Gastroesophageal sphincter (tissue), 4 donors: ENCODE data around the gene TDRD10. TPM values are rescaled to one million over a fixed set of nuclear protein-coding genes. Genes with fewer than 3 reads are reported as not detected.

Experiments used
- ATAC-seq: fragments of 150-250 bp; one replicate; pipeline ENCODE4 v1.9.1; 2016; ENCODE audit warnings: mild to moderate bottlenecking, moderate library complexity
- H3K27ac ChIP-seq, 4 donors: fragments of 200-600 bp; sonication (generic) in 3 of 4; 1 replicate in 3 of 4; 2 replicates in 1 of 4; pipeline ENCODE4 v1.5.1; 2016 to 2019
- H3K27me3 ChIP-seq: fragments of 200-600 bp; sonication (generic); one replicate; pipeline ENCODE4 v1.5.1; 2019
- H3K36me3 ChIP-seq, 2 donors: fragments of 200-600 bp; sonication (generic); one replicate each; pipeline ENCODE4 v1.5.1; 2019; ENCODE audit warnings: control low read depth in 1 of 2
- H3K4me1 ChIP-seq, 3 donors: fragments of 200-600 bp; sonication (generic); 1 replicate in 2 of 3; 2 replicates in 1 of 3; pipeline ENCODE4 v1.5.1; 2016 to 2019; ENCODE audit warnings: control low read depth in 2 of 3
- H3K4me3 ChIP-seq, 2 donors: fragments of 200-600 bp; sonication (generic); one replicate each; pipeline ENCODE4 v1.5.1; 2019; ENCODE audit warnings: mild to moderate bottlenecking in 1 of 2, moderate library complexity in 1 of 2
- H3K9me3 ChIP-seq, 3 donors: fragments of 200-600 bp; sonication (generic); one replicate each; pipeline ENCODE4 v1.5.1; 2017 to 2019; ENCODE audit warnings: control low read depth in 2 of 3
- CTCF ChIP-seq, 4 experiments: fragments of 200-600 bp in 2 of 4; fragments of 450-650 bp in 2 of 4; sonication (generic) in 1 of 4; IDR thresholded peaks; one replicate each; pipeline ENCODE4 v1.5.1; 2017 to 2019; ENCODE audit warnings: antibody characterized with exemption in 4 of 4, mild to moderate bottlenecking in 2 of 4, moderate library complexity in 2 of 4
- EP300 ChIP-seq: sonication (generic); formaldehyde crosslinking; IDR thresholded peaks from one replicate; pipeline ENCODE4 v1.6.1; 2017; ENCODE audit warnings: antibody characterized with exemption, mild to moderate bottlenecking
- POLR2A ChIP-seq, 2 donors: fragments of 450-650 bp; IDR thresholded peaks; one replicate each; pipeline ENCODE4 v1.6.1; 2017; ENCODE audit warnings: antibody characterized with exemption in 2 of 2, mild to moderate bottlenecking in 2 of 2, moderate library complexity in 1 of 2
- POLR2AphosphoS5 ChIP-seq: sonication (generic); formaldehyde crosslinking; IDR thresholded peaks from one replicate; pipeline ENCODE4 v1.6.1; 2017; ENCODE audit warnings: antibody characterized with exemption
- WGBS, 2 donors: methylation state at CpG; one replicate each; pipeline ENCODE4 v1.1.5; 2018; ENCODE audit warnings: low coverage in 1 of 2; 5-methylcytosine and 5-hydroxymethylcytosine counted together
- total RNA-seq, 4 donors: library from RNA; depleted of rRNA; stranded (reverse); fragments of >200 nt; gene quantifications; one replicate each; pipeline ENCODE4 v1.1.0, GENCODE V29; 2016

Gene TDRD10
- total RNA-seq, 4 donors from 2014 or later = 1.4 to 3.3 (median 2.8) TPM

- H3K4me1 ChIP-seq = peaks cover 4 to 51% (median 7%) of the 10 kb centered on the region in 3 donors
- H3K27ac ChIP-seq = no peak overlapping the region
- ATAC-seq = no peak
- 88 to 100% methylated on average over 2 of the region's 2 CpGs for WGBS, 2 donors
- H3K4me3 ChIP-seq = no peak overlapping the region
- no peaks in the 10 kb centered on the region for H3K9me3 ChIP-seq
- TF ChIP-seq EP300 (no peak), POLR2AphosphoS5 (no peak), CTCF (IDR thresholded peaks at IDR 0.05) (no peak), POLR2A (IDR thresholded peaks at IDR 0.05) (no peak)
- H3K36me3 ChIP-seq = peaks cover 0 to 14% of the 10 kb centered on the region in 2 donors
- H3K27me3 ChIP-seq = no peaks in the 10 kb centered on the region
These were observed 30.7 kb upstream of the TDRD10 start for GRCh38 chr1:154471304-154471703.

- H3K4me1 ChIP-seq = peaks cover 0 to 30% (median 0%) of the 10 kb centered on the region in 3 donors
- WGBS, 2 donors = 43 to 75% methylated on average over 2 of the region's 3 CpGs
- H3K36me3 ChIP-seq = peaks cover 0 to 4% of the 10 kb centered on the region in 2 donors
- H3K27ac ChIP-seq = peak overlapping the region in 3 of 4 donors; percentile 30 to 35 (median 35)
- no peaks in the 10 kb centered on the region for H3K27me3 ChIP-seq
- H3K4me3 ChIP-seq = no peak overlapping the region
- H3K9me3 ChIP-seq = no peaks in the 10 kb centered on the region
- no peak for ATAC-seq
- no peak for TF ChIP-seq EP300
- TF ChIP-seq POLR2A (IDR thresholded peaks at IDR 0.05) = no peak
- no peak for TF ChIP-seq CTCF (IDR thresholded peaks at IDR 0.05)
- TF ChIP-seq POLR2AphosphoS5 = no peak
These were observed 27.2 kb upstream of the TDRD10 start for GRCh38 chr1:154474802-154475201.

- no peaks in the 10 kb centered on the region for H3K36me3 ChIP-seq
- peaks cover 0 to 29% (median 0%) of the 10 kb centered on the region in 3 donors for H3K4me1 ChIP-seq
- no CpG with 5 or more reads among the region's 1 CpG for WGBS, 2 donors
- no peaks in the 10 kb centered on the region for H3K27me3 ChIP-seq
- H3K4me3 ChIP-seq = no peak overlapping the region
- TF ChIP-seq POLR2AphosphoS5 = no peak
- no peak for TF ChIP-seq POLR2A (IDR thresholded peaks at IDR 0.05)
- TF ChIP-seq CTCF (IDR thresholded peaks at IDR 0.05) = no peak
- no peak for TF ChIP-seq EP300
- H3K27ac ChIP-seq = no peak overlapping the region
- no peaks in the 10 kb centered on the region for H3K9me3 ChIP-seq
- ATAC-seq = no peak
These were observed 25.2 kb upstream of the TDRD10 start for GRCh38 chr1:154476791-154477190.

- H3K27ac ChIP-seq = no peak overlapping the region
- no peak for ATAC-seq
- no peak for TF ChIP-seq EP300
- no peak for TF ChIP-seq CTCF (IDR thresholded peaks at IDR 0.05)
- no peak for TF ChIP-seq POLR2AphosphoS5
- no peak for TF ChIP-seq POLR2A (IDR thresholded peaks at IDR 0.05)
- peaks cover 0 to 29% (median 0%) of the 10 kb centered on the region in 3 donors for H3K4me1 ChIP-seq
- H3K27me3 ChIP-seq = no peaks in the 10 kb centered on the region
- WGBS, 2 donors = 78 to 96% methylated on average over 5 to 6 of the region's 8 CpGs
- H3K36me3 ChIP-seq = no peaks in the 10 kb centered on the region
- H3K4me3 ChIP-seq = no peak overlapping the region
- no peaks in the 10 kb centered on the region for H3K9me3 ChIP-seq
These were observed 24.0 kb upstream of the TDRD10 start for GRCh38 chr1:154478013-154478412.

- peak in 2 of 4 experiments; percentile 25 to 41 for TF ChIP-seq CTCF (IDR thresholded peaks at IDR 0.05)
- TF ChIP-seq EP300 = no peak
- H3K4me1 ChIP-seq = peaks cover 0 to 29% (median 0%) of the 10 kb centered on the region in 3 donors
- H3K36me3 ChIP-seq = no peaks in the 10 kb centered on the region
- no peaks in the 10 kb centered on the region for H3K27me3 ChIP-seq
- ATAC-seq = no peak
- WGBS, 2 donors = 30 to 35% methylated on average over 4 to 5 of the region's 5 CpGs
- H3K27ac ChIP-seq = peak overlapping the region in 3 of 4 donors; percentile 22 to 69 (median 38)
- no peak overlapping the region for H3K4me3 ChIP-seq
- H3K9me3 ChIP-seq = no peaks in the 10 kb centered on the region
These were observed 23.4 kb upstream of the TDRD10 start for GRCh38 chr1:154478639-154479038.
